LNCaP clone FGC (cell line): ENCODE measurements around the gene SLC35B2.

Source experiments
- DNase-seq: peaks from one replicate; pipeline ENCODE4 v3.0.0-alpha.2; 2011; ENCODE audit warnings: low read depth
- H3K4me3 ChIP-seq: 2 replicates; pipeline ENCODE4 v1.5.1; 2011; ENCODE audit warnings: mild to moderate bottlenecking, low read depth, low read length, control low read depth
- TF ChIP-seq, protein P1 (sequence below): IDR thresholded peaks from 2 replicates; pipeline ENCODE4 v1.5.1; 2012; ENCODE audit warnings: mild to moderate bottlenecking; ENCODE audit not compliant: control insufficient read depth, insufficient read depth; ENCODE audit errors: extremely low read depth

SLC35B2 gene

DNA sequence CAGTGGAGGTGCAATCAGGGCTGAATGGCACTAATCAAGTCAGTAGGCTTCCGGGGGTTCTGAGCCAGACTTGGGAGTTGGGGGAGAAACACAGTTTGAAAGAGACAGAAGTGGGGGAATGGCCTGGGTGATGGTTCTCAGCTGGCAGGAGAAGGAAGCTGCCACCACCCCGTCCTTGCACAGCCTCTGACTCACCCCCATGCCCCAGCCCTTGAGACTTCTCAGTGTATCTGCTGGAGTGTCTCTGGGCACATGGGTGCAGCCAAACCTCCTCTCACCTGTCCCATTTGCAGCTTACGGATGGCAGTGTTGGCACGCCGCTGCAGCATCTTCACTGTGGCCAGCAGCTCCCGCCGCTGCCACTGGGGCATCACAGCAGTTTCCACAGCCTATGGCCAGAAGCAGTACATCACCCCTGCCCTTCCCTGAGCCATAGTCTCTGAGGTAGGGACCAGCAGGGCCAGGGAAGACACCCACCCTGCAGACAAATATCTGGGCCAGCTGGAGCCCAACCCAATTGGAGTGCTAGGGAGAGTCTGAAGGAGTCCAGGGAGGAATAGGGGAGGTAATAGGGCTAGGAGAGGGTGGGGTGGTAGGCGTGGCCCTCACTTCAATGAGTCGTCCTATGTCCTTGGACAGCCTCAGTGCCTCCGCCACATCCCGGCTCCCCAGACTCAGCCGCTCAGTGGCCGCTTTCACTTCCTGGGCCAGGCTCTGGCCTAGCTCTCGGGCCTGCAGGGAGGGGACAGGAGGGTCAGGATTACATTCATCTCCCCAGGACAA, 44.6 kb upstream of the SLC35B2 start:
- no peak overlapping the region for H3K4me3 ChIP-seq
- TF ChIP-seq, protein P1, sequence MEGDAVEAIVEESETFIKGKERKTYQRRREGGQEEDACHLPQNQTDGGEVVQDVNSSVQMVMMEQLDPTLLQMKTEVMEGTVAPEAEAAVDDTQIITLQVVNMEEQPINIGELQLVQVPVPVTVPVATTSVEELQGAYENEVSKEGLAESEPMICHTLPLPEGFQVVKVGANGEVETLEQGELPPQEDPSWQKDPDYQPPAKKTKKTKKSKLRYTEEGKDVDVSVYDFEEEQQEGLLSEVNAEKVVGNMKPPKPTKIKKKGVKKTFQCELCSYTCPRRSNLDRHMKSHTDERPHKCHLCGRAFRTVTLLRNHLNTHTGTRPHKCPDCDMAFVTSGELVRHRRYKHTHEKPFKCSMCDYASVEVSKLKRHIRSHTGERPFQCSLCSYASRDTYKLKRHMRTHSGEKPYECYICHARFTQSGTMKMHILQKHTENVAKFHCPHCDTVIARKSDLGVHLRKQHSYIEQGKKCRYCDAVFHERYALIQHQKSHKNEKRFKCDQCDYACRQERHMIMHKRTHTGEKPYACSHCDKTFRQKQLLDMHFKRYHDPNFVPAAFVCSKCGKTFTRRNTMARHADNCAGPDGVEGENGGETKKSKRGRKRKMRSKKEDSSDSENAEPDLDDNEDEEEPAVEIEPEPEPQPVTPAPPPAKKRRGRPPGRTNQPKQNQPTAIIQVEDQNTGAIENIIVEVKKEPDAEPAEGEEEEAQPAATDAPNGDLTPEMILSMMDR, result no peak
- no peak for DNase-seq

DNA sequence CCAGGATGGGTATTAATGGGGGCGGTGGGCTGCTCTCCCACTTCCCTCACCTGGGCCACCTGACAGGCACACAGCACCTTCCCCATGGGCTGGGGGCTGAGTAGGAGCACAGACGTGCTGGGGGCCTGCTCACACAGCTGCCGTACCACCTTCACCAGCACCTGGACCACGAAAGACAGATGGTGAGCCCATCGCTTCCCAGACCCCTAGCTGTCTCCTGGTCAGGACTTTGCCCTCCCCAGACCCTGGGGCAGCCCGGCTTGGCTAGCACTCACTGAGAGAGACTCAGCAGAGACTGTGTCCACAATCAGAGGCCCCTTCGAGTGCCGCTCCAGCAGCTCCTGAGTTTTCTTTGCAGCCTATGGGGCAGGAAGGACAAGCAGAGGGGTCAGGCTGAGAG, 43.8 kb upstream of the SLC35B2 start:
- DNase-seq, result no peak
- no peak overlapping the region for H3K4me3 ChIP-seq
- TF ChIP-seq, protein P1, result no peak

GRCh38 chr6:44300292-44300823, 43.0 kb upstream of the SLC35B2 start:
- H3K4me3 ChIP-seq, result no peak overlapping the region
- DNase-seq, result no peak
- TF ChIP-seq, protein P1, result no peak

DNA sequence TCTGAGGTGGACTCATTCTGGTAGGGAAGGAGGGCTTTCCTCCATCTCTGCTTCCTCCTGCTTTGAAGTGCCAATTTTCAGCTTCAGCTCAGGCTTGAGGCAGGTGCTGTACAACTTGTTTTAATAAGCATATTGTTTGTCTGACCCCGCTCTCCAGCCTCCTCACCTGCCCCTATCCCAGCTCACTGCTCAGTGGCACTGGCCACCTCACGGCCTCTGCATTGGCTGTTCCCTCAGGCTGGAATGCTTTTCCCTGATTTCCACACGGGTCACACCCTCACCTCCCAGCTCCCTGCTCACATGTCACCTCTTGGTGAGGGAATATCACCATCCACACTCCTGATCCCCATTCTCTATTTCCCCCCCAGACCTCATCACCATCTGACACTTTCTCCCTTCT, 41.5 kb upstream of the SLC35B2 start:
- DNase-seq, result no peak
- TF ChIP-seq, protein P1, result no peak
- no peak overlapping the region for H3K4me3 ChIP-seq

DNA sequence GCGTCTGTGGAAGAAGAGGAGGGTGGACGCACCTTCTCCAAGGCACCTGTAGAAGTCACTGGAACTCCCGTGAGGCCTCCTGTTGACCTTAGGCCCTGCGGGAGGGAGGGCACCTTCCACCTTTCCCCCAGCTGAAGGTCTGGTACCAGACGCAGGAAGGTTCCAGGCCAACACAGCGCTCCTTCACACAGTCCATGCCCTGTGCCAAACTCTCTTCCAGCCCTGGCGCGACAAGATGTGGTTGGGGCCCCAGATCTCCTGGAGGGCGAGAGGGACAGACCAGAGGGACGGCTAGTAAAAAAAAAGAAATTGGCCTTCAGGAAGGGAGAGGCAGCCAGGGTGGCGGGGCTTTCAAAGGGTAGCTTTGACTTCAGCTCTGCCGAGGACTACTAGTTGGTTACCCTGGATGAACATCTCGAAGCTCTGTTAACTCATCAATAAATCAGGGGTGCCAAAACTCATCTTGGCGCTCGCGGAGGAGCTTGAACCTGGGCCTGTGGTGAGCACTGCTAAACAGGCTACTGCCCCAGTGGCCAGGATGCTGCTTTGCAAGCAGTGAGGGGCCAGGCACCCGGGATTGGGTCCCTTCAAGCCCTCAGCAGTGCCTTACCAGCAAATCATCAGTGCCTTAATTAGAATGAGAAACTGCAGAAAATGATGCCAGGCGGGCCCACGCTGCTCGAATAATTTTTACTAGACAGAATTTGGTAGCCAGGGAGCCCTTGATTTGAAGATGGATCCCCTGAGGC, 40.9 kb upstream of the SLC35B2 start:
- DNase-seq, result no peak
- TF ChIP-seq, protein P1, result no peak
- H3K4me3 ChIP-seq, result peak overlapping the region; percentile 45

DNA sequence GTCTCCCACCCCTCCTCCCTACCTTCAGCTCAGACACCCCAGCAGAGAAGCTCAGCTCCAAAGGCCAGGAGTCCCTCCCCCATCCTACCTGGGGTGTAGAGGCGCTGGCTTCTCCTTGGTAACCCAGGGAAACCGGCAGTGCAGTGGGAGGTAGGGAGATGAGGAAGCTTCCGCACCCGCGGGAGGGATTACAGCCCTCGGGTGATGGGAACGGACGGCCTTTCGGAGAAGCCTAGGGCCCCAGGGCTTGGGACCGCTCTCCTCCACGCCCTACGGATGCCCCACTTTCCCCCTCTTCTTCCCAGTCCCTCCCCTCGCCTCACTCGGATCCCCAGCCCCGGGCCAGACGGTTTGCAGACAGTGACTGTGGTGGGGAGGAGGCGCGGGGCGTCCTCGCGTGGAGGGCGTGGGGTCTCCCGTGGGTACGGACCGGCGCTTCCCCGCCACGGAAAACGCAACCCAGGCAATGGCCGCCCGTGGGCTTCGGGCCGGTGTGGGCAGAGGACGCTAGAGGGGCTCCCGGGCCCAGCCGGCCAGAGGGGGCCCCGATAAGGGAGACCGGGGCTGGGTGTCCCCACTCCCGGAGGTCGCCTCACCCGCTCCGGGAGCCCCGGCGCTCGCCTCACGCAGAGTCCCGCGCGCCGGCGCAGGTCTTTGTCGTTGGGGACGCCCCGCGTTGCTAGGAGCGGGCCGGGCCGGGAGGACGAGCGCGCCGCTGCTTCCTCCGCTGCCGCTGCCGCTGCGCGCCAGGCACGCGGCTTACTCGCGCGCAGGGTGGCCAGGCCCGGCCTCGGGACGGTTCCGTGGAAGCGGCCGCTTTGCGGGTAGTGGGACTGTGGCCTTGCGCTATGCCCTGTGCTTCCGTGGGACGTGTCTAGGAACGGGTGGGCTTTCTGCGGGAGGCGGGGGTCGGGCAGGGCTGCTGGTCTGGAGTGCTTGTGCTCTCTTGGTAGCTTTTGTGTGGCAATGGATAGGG, 40.0 kb upstream of the SLC35B2 start:
- no peak for DNase-seq
- peak overlapping the region; percentile 45 for H3K4me3 ChIP-seq
- TF ChIP-seq, protein P1, result no peak
